ENCODE measurements around the gene LRSAM1.

Gene LRSAM1

DNA sequence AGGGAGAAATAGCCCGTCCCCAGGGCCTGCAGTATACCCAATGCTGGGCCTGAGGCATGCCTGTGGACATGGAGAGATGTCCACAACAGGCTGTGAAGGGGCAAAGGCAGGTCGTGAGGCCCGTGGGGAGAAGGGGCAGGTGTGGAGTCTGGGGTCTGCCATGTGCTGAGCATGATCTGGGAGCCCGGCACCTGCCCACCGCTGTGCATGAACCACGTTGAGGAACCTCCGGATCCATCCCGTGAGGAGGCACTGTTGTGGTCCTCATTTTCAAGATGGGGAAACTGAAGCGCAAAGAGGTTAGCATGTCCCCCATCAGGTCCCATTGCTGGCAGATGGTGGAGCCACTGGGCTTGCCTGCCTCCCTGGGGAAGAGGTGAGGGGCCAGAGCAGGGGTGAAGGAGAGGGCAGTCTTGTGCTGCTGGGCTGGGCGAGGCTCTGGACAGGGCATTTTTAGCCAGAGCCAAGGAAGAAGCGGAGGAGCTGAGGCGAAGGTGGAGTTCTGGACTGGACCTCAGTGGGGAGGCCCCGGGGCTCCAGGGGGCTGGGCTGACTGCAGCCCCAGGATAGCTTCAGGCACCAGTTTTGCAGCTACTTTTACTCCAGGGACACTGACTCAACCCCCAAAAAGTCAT lies 46.5 kb downstream of the LRSAM1 start:
- no peak for DNase-seq (ENCODE audit: low read depth)

DNA sequence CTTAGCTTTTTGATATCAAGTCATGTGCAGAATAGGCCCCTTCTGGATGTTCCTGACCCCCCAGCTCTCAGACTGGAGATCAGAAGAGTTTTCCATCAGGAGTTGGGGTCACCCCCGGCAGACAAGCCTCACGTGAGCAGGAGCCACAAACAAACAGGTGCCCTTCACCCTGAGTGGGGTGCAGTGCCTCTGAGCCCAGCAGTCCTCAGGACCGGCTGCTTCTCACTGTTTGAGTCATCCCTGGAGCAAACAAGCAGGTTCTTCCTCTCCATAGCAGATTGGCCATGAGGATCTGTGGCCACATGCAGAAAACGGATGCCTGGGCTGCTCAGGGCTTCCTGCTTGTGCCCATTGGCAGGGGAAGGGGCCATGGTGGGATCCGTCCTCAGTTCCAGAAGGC lies 47.0 kb downstream of the LRSAM1 start:
- no peak for DNase-seq (ENCODE audit: low read depth)

DNA sequence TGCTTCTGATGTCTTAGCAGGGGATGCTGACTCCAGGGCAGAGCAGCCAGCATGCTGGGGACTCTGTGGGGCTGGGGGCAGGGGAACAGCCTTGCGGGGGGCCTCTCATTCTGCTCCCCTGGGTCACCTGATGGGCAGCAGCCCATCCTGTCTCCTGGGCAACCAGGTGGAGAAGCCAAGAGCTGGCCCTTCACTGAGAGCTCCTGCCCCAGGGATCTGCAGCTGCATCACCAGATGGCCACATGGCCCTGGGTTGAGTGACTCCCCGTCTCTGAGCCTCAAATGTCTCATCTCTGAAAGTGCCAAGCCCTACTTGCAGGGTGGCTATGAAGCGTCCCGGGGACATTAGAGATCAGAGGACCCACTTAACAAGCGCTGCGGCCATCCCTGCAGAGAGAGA lies 49.1 kb downstream of the LRSAM1 start:
- DNase-seq (ENCODE audit: low read depth): no peak

GRCh38 chr9:127500862-127501261 lies 49.6 kb downstream of the LRSAM1 start:
- no peak for DNase-seq (ENCODE audit: low read depth)

DNA sequence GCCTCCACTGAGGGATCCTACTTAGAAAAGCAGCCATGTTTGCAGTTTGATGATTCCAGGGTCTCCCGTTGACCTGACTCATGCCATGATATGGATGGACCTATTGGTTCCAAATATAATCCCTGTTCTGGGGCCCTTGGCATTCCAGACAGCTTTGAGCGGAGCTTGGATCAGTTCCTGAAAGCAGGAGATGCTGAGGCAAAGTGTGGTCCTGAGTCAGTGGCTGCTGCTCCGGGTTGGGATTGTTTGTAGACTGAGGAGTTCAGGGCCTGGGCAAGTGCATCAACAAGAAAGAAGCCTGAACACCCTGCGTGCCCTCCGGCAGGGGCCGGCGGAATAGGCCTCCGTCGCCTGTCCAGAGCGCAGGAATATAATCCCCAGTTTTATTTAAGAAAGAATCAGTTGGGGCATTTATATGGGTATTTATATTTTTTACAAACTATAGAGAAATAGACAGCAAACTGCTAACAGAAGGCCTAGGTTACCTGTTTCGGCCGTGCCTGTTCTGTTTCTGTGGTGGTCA lies 50.6 kb downstream of the LRSAM1 start:
- DNase-seq (ENCODE audit: low read depth): no peak

DNA sequence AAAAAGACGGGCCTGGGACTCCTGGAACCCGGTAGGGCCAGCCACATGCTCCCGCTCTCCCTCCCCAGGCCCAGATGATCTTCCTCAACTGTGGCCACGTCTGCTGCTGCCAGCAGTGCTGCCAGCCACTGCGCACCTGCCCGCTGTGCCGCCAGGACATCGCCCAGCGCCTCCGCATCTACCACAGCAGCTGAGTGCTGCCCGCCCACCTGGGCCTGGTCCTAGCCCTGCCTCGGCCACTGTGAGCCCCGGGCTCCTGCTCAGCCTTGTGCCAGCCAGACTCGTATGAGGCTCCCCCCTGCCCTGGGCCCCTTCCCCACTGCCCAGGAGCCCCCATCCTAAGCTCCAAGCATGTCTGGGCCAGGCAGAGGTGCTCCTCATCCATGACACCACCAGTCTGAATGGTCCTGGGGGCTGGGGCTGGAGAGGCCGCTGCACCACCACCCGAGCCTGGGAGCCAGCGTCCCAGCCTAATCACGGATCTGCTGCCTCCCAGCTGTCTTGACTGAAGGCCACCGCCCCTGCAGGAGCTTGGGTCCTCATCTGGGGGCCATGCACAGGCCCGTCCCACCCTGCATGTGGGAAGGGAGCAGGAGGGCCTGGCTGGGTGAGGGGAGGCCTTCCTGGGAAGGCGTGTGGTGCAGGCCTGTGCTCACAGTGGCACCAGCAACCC lies 51.5 kb downstream of the LRSAM1 start:
- DNase-seq (ENCODE audit: low read depth): no peak

- DNase-seq (ENCODE audit: low read depth): no peak
Observed at GRCh38 chr9:127503379-127503921, 52.1 kb downstream of the LRSAM1 start.

GRCh38 chr9:127503947-127504886 lies 52.9 kb downstream of the LRSAM1 start:
- DNase-seq (ENCODE audit: low read depth): peak; percentile 76

- DNase-seq (ENCODE audit: low read depth): no peak
Observed at GRCh38 chr9:127504887-127505251, 53.6 kb downstream of the LRSAM1 start.

DNA sequence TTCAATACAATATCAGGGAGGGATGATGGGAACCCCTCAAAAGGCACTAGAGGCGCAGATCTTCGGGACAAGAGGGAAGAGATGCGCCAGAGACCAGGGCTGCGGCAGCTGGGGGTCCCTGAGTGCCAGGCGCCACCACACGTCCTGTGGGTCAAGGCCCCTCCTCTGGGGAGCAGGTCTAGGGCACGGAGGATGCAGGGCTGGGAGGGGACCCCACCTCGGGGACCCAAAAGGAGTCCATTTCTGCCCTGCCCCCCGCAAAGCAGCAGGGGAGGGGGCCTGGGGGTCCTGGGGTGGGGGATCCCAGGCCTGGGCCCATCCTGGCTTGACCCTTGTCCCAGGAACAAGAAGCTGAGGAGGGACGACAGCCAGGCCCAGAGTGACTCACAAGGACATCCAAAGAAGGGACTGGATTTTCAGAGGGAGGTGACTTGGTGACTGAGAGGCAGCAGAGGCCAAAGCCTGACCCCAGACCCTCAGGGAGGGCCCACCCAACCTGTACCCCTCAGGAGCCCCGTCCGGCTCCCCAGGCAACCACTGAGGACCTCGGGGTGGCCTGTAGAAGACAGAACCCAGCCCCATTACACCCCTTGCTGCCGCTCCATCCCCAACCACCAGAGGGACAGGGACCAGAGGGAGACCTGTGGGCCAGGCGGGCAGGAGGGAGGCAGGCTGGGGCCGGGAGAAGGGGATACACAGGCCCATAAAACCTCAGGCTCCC lies 54.2 kb downstream of the LRSAM1 start:
- DNase-seq (ENCODE audit: low read depth): no peak

DNA sequence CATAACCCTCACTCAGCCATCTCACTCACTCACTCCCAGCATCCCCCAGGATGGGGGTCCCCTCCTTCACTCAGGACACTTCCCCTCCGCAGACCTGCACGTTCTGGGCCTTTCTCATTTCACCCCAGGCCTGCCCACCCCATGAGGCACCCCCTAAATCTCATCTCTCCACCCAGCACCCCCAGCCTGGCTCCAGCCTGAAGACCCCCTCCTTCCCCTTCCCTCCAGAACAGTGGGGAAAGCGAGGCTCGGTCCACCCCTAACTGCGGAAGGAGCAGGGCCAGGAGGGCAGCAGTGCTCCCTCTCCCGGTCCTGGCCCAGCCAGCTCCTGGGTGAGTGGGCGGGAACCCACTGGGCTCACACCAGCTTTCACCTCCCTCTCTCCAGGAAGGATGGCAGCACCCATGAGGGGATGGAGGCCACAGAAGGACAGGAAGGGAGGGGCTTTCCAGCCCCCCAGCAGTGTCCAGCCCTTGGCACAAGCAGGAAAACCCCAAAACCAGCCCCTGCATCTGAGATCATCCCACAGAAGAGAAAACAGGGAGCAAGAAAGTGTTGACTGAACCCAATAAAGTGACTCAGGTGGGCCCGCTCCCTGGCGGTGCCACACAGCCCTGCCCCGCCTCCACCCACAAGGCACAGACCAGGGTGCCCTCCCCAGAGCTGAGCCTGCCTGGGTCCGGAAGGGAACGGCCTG lies 55.0 kb downstream of the LRSAM1 start:
- no peak for DNase-seq (ENCODE audit: low read depth)

GRCh38 chr9:127506814-127507750 lies 55.8 kb downstream of the LRSAM1 start:
- DNase-seq (ENCODE audit: low read depth): no peak

GRCh38 chr9:127507751-127508648 lies 56.7 kb downstream of the LRSAM1 start:
- no peak for DNase-seq (ENCODE audit: low read depth)

GRCh38 chr9:127508901-127509260 lies 57.6 kb downstream of the LRSAM1 start:
- no peak for DNase-seq (ENCODE audit: low read depth)

DNA sequence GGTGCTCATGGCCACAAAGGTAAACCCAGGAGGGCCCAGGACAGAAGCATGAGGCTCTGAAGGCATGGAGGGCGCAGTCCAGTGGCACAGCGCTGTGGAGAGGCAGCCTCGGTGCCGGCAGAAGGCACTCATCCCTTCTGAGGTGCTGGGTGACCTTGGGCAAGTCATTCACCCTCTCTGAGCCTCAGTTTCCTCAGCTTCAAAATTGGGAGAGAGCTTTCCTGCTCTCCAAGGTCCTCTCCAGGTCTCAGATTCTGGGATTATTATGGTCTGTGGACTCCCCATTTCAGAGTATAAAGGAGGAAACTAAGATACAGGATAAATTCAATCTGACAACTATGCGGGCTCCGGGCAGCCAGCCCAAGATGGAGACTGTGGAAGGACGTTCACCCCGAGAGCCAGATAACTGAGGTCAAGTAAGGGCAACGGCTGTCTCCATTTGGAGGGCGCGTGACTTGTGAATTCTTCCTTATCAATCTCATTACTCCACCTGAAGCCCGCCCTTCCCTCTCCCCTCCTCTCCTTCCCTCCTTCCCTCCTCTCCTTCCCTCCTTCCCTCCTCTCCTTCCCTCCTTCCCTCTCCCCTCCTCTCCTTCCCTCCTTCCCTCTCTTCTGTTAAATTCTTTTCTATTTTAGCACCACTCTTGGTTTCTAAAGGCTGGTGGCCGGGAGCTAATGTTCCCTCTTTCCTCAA lies 58.1 kb downstream of the LRSAM1 start:
- no peak for DNase-seq (ENCODE audit: low read depth)

DNA sequence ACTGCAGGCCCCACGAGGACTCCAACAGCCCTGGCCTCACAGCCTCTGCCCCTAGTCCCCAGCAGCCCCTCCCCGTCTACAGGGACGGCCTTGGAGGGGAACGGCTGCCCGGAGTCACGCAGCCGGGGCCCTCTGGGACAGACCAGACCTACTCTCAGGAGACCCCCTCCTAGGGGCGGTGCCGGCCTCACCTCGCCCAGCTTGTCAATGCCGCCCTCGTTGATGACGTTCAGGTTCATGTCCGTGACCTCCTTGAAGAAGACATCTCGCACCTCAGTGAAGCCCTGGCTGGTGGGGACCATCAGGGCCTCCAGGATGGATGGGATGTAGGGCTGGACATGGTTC lies 58.6 kb downstream of the LRSAM1 start:
- DNase-seq (ENCODE audit: low read depth): no peak

GRCh38 chr9:127514468-127514867 lies 63.2 kb downstream of the LRSAM1 start:
- no peak for DNase-seq (ENCODE audit: low read depth)

- DNase-seq (ENCODE audit: low read depth): no peak
Observed at GRCh38 chr9:127516835-127517607, 65.7 kb downstream of the LRSAM1 start.

All from activated T-cell treated with anti-CD3 and anti-CD28 coated beads for 1 hour (primary cell).